GM21423 (cell line): Measurements from ENCODE around the gene TPM2.
"Not testable (repeated sequence)": the region's sequence is repeated elsewhere in the genome, so short reads cannot be mapped to it uniquely, and the experiment has no call there.

Source experiments
- ATAC-seq: cut with Tn5 transposase; IDR thresholded peaks from one replicate; pipeline ENCODE4 v1.9.1; 2021; ENCODE audit warnings: mild to moderate bottlenecking, moderate library complexity; ENCODE audit not compliant: unreplicated experiment

The TPM2 gene

GRCh38 chr9:35657546-35658136 is 32.1 kb downstream of the TPM2 start, which contains the start of gene RMRP:
TSS of gene RMRP (minus strand) at chr9:35658019.
- peak; percentile 84 for ATAC-seq

DNA sequence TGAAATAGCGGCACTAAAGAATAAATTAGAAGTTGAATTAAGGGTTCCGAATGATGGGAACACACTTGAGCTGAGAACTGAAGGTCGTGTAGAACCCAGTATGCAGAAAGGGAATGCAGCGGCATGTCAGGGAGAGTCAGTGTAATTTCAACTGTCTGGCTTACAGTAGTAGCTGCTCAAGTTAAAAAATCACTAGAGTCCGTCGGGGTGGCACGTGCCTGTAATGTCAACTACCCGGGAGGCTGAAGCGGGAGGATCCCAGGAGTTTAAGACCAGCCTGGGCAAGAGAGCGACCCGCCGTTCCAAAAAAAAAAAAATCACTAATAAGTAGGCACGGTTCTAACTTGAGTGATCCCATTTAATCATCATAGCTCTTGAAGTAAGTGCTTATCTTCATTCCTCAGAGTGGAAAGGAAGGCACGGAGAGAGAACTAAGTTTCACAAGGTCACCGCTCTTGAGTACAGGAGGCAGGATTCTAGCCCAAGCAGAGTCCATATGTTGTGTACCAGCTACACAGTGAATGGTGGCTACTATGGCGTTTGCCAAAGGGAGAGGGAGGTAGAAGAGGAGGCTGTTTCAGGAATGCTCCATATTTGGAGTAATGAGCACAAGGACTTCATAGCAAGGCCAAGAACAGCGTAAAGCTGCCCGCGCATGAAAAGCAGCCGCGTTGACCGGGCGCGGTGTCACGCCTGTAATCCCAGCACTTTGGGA is 32.7 kb downstream of the TPM2 start:
- no peak for ATAC-seq

DNA sequence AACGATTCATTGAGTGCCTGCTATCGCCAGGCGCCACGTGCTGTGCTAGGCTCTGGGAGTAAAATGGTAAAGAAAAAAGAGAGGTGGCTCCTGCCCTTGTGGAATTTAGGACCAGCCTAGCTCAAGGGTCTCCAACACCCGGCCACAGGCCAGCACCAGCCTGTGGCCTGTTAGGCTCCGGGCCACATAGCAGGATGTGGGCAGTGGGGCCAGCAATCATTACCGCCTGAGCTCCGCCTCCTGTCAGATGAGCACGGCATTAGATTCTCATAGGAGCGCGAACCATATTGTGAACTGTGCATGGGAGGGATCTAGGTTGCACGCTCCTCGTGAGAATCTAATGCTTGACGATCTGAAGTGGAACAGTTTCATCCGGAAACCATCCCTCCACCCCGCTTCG is 33.4 kb downstream of the TPM2 start:
- no peak for ATAC-seq

DNA sequence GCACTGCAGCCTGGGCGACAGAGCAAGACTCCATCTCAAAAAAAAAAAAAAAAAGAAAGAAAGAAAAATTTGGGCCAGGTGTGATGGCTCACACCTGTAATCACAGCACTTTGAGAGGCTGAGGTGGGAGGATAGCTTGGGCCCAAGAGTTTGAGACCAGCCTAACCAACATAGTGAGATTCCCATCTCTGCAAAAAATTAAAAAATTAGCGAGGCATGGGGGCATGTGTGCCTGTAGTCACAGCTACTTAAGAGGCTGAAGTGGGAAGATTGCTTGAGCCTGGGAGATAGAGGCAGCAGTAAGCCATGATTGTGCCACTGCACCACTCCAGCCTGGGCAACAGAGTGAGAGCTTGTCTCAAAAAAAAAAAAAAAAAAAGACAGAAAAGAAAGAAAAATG is 36.1 kb downstream of the TPM2 start:
- ATAC-seq, result no peak

DNA sequence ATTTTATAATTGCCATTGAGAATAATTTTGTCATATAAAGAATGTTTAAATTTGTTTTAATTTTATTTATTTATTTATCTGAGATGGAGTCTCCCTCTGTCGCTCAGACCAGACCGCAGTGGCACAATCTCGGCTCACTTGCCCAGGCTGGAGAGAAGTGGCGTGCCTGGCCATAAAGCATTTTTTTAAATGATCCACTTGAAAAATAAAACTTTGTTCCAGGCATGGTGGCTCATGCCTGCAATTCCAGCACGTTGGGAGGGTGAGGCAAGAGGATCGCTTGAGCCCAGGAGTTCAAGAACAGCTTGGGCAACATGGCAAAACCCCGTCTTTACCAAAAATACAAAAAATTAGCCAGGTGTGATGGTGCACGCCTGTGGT is 36.9 kb downstream of the TPM2 start:
- no peak for ATAC-seq

DNA sequence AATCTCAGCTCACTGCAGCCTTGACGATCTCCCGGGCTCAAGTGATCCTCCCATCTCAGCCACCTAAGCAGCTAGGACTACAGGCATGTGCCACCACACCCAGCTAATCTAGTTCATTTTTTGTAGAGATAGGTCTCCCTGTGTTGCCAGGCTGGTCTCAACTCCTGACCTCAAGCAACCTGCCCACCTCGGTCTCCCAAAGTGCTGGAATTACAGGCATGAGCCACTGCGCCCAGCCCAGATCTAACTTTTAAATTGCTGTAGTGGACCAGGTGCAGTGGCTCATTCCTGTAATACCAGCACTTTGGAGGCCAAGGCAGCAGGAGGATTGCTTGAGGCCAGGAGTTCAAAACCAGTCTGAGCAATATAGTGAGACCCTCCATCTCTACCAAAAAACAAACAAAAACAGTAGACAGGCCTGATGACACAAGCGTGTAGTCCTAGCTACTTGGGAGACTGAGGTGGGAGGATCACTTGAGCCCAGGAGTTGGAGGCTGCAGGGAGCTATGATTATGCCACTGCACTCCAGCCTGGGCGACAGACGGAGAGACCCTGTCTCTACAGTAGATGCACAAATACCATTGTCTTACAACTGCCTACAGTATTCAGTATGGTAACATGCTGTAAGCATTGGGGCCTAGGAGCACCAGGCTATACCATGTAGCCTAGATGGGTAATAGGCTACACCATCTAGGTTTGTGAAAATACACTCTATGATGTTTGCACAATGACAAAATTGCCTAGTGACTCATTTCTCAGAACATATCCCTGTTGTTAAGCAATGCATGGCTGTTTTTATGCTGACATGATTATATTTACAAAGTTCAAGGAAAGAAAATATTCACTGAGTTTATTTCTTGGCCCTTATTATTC is 37.5 kb downstream of the TPM2 start:
- no peak for ATAC-seq

DNA sequence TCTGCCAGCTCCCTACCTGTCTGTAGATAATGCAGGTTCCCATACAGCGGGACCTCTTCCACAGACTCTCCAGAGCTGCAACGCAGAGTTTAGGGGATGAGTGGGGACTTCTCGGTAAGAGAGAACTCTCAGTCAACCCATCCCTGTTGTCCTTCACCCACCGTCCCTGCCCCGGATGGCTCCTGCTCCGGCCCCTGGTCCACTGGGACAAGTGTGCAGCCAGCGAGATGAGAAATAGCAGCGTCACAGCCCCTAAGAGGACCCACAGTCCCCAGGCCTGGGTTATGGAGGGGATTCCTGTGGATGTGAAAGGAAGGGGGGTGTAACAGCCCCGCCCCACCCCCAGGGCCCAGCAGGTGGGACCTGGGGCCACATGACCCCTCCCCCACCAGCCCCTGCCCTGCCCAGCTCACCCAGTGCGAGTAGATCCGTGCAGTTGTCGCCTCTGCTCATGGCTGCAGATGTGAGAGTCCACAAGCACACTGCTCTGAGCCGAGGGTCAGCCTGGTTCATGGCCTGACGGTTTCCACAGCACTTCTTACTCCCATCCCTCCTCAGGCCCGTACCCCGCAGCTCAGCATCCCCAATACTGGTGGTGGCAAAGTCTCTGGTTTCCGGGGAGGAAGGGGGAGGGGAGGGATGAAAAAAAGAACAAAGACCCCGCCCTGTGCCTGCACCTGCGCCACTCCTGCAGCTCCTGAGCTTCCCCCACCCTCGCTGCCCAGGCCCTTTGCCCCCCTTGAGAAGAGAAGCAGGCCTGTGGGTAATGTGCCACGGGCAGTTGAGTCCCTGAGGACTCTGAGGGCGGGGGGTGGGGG is 39.2 kb downstream of the TPM2 start, which contains the start of gene SIT1:
Gene SIT1 (minus strand): TSS at position 591 of the 818 bp plus-strand sequence. CDS start 78 bp downstream, at position 513.
- ATAC-seq, result no peak

- no peak for ATAC-seq
Measured at GRCh38 chr9:35649431-35650340, 40.0 kb downstream of the TPM2 start.

GRCh38 chr9:35646533-35647265 is 43.0 kb downstream of the TPM2 start:
- peak; percentile 78 for ATAC-seq

GRCh38 chr9:35646153-35646532 is 43.6 kb downstream of the TPM2 start:
- no peak for ATAC-seq

DNA sequence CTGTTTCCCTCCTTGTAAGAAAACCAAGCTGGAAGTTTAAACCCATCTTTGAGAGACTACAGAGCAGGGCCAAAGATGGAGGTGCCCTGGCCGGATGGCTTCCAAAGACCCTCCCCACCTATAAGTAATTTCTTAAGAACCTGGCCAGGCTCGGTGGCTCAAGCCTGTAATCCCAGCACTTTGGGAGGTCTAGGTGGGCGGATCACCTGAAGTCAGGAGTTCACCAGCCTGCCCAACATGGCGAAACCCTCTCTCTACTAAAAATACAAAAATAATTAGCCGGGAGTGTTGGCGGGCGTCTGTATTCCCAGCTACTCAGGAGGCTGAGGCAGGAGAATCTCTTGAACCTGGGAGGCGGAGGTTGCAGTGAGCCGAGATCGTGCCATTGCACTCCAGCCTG is 44.0 kb downstream of the TPM2 start:
- ATAC-seq, result not testable (repeated sequence)

- ATAC-seq, result no peak
Measured at GRCh38 chr9:35643046-35643445, 46.7 kb downstream of the TPM2 start.

DNA sequence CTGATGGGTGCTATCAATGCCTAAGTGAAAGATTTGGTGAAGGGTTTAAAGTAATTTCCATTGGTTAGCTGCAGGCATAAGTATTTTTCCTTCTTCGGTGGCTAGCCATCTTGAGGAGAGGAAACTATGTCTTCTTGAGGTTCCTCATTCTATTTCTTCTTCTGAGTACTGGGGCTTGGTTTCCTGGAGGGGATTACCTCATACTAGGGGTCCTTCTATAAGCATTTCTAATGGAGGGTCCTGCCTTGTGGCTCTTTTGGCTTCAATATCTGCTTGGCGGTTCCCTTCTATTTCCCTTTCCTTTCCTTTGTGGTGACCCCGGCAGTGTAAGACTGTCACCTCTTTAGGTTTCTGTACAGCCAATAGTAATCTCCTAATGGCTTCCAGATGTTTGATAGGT is 48.2 kb downstream of the TPM2 start:
- not testable (repeated sequence) for ATAC-seq

GRCh38 chr9:35640431-35640830 is 49.3 kb downstream of the TPM2 start:
- not testable (repeated sequence) for ATAC-seq

DNA sequence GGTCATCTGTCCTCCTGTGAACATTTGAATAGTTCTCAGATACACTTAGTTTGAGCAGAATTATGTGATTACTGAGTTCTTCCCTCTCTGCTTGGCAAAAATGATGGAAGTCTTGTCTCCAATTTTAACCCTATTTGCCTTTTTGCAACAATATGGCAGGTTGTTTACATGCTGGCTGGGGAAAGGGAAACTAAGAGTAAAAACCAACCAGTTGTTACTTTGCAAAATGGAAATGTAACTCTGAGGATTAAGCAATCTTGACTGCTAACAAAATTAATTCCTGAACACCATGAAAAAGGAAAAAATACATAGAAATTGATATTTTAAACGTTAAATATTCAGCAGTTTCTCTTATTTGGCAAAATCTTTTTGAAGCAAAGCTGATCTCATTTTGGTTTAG is 50.1 kb downstream of the TPM2 start:
- ATAC-seq, result no peak

GRCh38 chr9:35639225-35639624 is 50.5 kb downstream of the TPM2 start:
- not testable (repeated sequence) for ATAC-seq

DNA sequence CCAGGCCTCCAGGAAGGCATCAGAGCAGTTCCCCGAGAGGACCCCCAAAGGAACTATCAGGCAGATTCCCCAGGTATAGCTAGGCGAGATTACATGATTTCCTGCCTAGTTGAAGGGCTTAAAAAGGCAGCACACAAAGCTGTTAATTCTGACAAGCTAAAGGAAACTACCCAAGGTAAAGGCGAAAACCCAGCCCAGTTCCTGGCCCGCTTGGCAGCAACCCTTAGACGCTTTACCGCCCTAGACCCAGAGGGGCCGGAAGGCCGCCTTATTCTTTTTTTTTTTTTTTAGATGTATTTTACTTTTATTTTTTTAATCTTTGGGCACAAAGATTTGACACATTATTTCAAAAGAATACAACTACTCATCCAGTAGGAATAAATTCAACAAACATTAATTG is 51.0 kb downstream of the TPM2 start:
- not testable (repeated sequence) for ATAC-seq

- not testable (repeated sequence) for ATAC-seq
Measured at GRCh38 chr9:35637427-35637955, 52.2 kb downstream of the TPM2 start.

GRCh38 chr9:35636877-35637246 is 52.9 kb downstream of the TPM2 start:
- ATAC-seq, result not testable (repeated sequence)
